AG09319 (cell line): ENCODE results near the gene MAP3K9.

ENCODE experiments used
- DNase-seq: peaks from one replicate; pipeline ENCODE4 v3.0.0-alpha.2; 2010; ENCODE audit warnings: low read depth; ENCODE audit errors: extremely low read depth
- CTCF ChIP-seq: IDR thresholded peaks from 2 replicates; pipeline ENCODE4 v1.5.1; 2011; ENCODE audit warnings: low read depth, mild to moderate bottlenecking, inconsistent platforms, low read length, moderate library complexity

Gene MAP3K9

GRCh38 chr14:70828188-70828587, 18.9 kb upstream of the MAP3K9 start:
- TF ChIP-seq CTCF = no peak

GRCh38 chr14:70827752-70828151, 18.4 kb upstream of the MAP3K9 start:
- no peak for TF ChIP-seq CTCF
- DNase-seq = no peak

More at GRCh38 chr14:70828188-70828587, 18.9 kb upstream of the MAP3K9 start:
- DNase-seq = no peak

GRCh38 chr14:70827347-70827746, 18.0 kb upstream of the MAP3K9 start:
- no peak; the same call in 1 of the 2 replicates for TF ChIP-seq CTCF
- DNase-seq = no peak

- no peak for DNase-seq
- no peak for TF ChIP-seq CTCF
Observed at GRCh38 chr14:70823281-70823680, 14.0 kb upstream of the MAP3K9 start.

- no peak for DNase-seq
- no peak for TF ChIP-seq CTCF
Observed at GRCh38 chr14:70822530-70823185, 13.3 kb upstream of the MAP3K9 start.

GRCh38 chr14:70821584-70822529, 12.5 kb upstream of the MAP3K9 start:
- DNase-seq = no peak
- TF ChIP-seq CTCF = no peak

- no peak for TF ChIP-seq CTCF
- no peak for DNase-seq
Observed at GRCh38 chr14:70816525-70816924, 7.2 kb upstream of the MAP3K9 start.
